Activated CD4-positive, alpha-beta memory T cell treated with anti-CD3 and anti-CD28 coated beads for 36 hours (primary cell): ENCODE data around the gene RASL11A. TPM values are rescaled to one million over a fixed set of nuclear protein-coding genes. Genes with fewer than 3 reads are reported as not detected.
"Not testable (repeated sequence)": the region's sequence is repeated elsewhere in the genome, so short reads cannot be mapped to it uniquely, and the experiment has no call there.

Source experiments
- CTCF ChIA-PET: fragments of 350-600 bp; sonication (Branson Sonifier 250); formaldehyde crosslinking; loops from one replicate; lab custom pipeline; 2021; ENCODE audit warnings: antibody characterized with exemption, inconsistent platforms; lab: Charles Lee
- POLR2A ChIA-PET: fragments of 350-600 bp; sonication (Branson Sonifier 250); formaldehyde crosslinking; loops from one replicate; lab custom pipeline; 2021; ENCODE audit warnings: antibody characterized with exemption; lab: Charles Lee
- DNase-seq: peaks from one replicate; pipeline ENCODE4 v3.0.0-alpha.2; 2020
- H3K27ac Mint-ChIP-seq: one replicate; pipeline ENCODE4 v1.8.0; 2021; ENCODE audit warnings: mixed read lengths
- H3K27me3 Mint-ChIP-seq: one replicate; pipeline ENCODE4 v1.8.0; 2021; ENCODE audit warnings: mixed read lengths
- H3K36me3 Mint-ChIP-seq: one replicate; pipeline ENCODE4 v1.8.0; 2021; ENCODE audit warnings: mixed read lengths
- H3K4me1 Mint-ChIP-seq: one replicate; pipeline ENCODE4 v1.8.0; 2021; ENCODE audit warnings: low read depth, mixed read lengths
- H3K4me3 Mint-ChIP-seq: one replicate; pipeline ENCODE4 v1.8.0; 2021; ENCODE audit warnings: mild to moderate bottlenecking, mixed read lengths
- H3K9me3 Mint-ChIP-seq: one replicate; pipeline ENCODE4 v1.8.0; 2021; ENCODE audit warnings: mixed read lengths
- intact Hi-C: fragments of 100-400 bp; cut with micrococcal nuclease; formaldehyde crosslinking; loops from one replicate; pipeline ENCODE4 v1.15.1; 2023
- total RNA-seq, 2 experiments: library from RNA; stranded (reverse); gene quantifications; one replicate each; pipeline ENCODE4 v1.2.3, GENCODE V29; 2021

The RASL11A gene
- total RNA-seq, 2 experiments from 2014 or later, result 4.8 to 6.8 TPM

GRCh38 chr13:27321468-27322431 is 51.1 kb downstream of the RASL11A start:
- DNase-seq, result no peak
- Mint-ChIP-seq H3K36me3 (no peaks in the 10 kb centered on the region), H3K27me3 (peaks cover 17% of the 10 kb centered on the region), H3K9me3 (no peaks in the 10 kb centered on the region), H3K4me3 (no peak overlapping the region), H3K27ac (no peak overlapping the region), H3K4me1 (no peaks in the 10 kb centered on the region)
- intact Hi-C loops, result no loop called here
- ChIA-PET POLR2A (no interaction called here), CTCF (no interaction called here)

- POLR2A ChIA-PET, H3K4me1 Mint-ChIP-seq, H3K4me3 Mint-ChIP-seq, H3K9me3 Mint-ChIP-seq, CTCF ChIA-PET, H3K36me3 Mint-ChIP-seq, intact Hi-C loops, DNase-seq, H3K27ac Mint-ChIP-seq: not testable (repeated sequence)
- H3K27me3 Mint-ChIP-seq, result peaks cover 16% of the 10 kb centered on the region
Observed at GRCh38 chr13:27322443-27322842, 51.8 kb downstream of the RASL11A start.

Other genes with a start within 250 kb of the RASL11A start
- 10 to 100 TPM; 39.4 to 40.6 TPM for gene USP12, start 99.0 kb upstream of the RASL11A start, total RNA-seq
- 1,000 to 10,000 TPM; 1,539 to 1,545 TPM for gene RPL21, start 19.3 kb upstream of the RASL11A start, total RNA-seq
- gene GTF3A, start 153.8 kb downstream of the RASL11A start, total RNA-seq, result 100 to 1,000 TPM; 217 to 218 TPM
- gene MTIF3, start 179.7 kb downstream of the RASL11A start, total RNA-seq, result 10 to 100 TPM; 35.7 to 37.3 TPM